Activated naive CD4-positive, alpha-beta T cell (primary cell): ENCODE measurements around the gene CHN2.

Source experiments
- DNase-seq, 4 experiments: peaks; one replicate each; lab custom pipeline; 2025; lab: John Stamatoyannopoulos, UW

The CHN2 gene

GRCh38 chr7:29194594-29195427, at the start of gene CHN2:
Gene CHN2, plus strand, starts transcription at chr7:29194775.
- peak in 1 of 4 experiments; percentile 10 for DNase-seq

- no peak for DNase-seq
These were observed 49.0 kb upstream of the CHN2 start for GRCh38 chr7:29145553-29146056.

- DNase-seq, result no peak
These were observed 48.4 kb upstream of the CHN2 start, which contains the start of gene CPVL for GRCh38 chr7:29146057-29146706. Gene CPVL, minus strand, starts transcription at chr7:29146537. Its CDS starts 25,476 bp downstream, at chr7:29121061.

- no peak for DNase-seq
These were observed 47.5 kb upstream of the CHN2 start for GRCh38 chr7:29146888-29147609.

- no peak for DNase-seq
These were observed 46.8 kb upstream of the CHN2 start for GRCh38 chr7:29147821-29148220.

- no peak for DNase-seq
These were observed 45.5 kb upstream of the CHN2 start for GRCh38 chr7:29149036-29149435.

GRCh38 chr7:29150856-29151255, 43.7 kb upstream of the CHN2 start:
- DNase-seq, result no peak

- DNase-seq, result no peak
These were observed 40.5 kb upstream of the CHN2 start for GRCh38 chr7:29154076-29154475.

GRCh38 chr7:29156907-29157452, 37.6 kb upstream of the CHN2 start:
- no peak for DNase-seq

- DNase-seq, result no peak
These were observed 35.7 kb upstream of the CHN2 start for GRCh38 chr7:29158795-29159423.

GRCh38 chr7:29160080-29160479, 34.5 kb upstream of the CHN2 start:
- no peak for DNase-seq

- DNase-seq, result no peak
These were observed 33.3 kb upstream of the CHN2 start for GRCh38 chr7:29161231-29161630.

- no peak for DNase-seq
These were observed 32.0 kb upstream of the CHN2 start for GRCh38 chr7:29162577-29162976.

GRCh38 chr7:29163854-29164253, 30.7 kb upstream of the CHN2 start:
- DNase-seq, result no peak

GRCh38 chr7:29167721-29168120, 26.9 kb upstream of the CHN2 start:
- no peak for DNase-seq

- DNase-seq, result no peak
These were observed 23.8 kb upstream of the CHN2 start for GRCh38 chr7:29170781-29171180.

- DNase-seq, result no peak
These were observed 21.1 kb upstream of the CHN2 start for GRCh38 chr7:29173458-29173857.

- DNase-seq, result no peak
These were observed 16.5 kb upstream of the CHN2 start for GRCh38 chr7:29177963-29178600.

- DNase-seq, result no peak
These were observed 15.5 kb upstream of the CHN2 start for GRCh38 chr7:29179115-29179514.

- DNase-seq, result no peak
These were observed 10.0 kb upstream of the CHN2 start for GRCh38 chr7:29184599-29184998.

GRCh38 chr7:29185613-29186012, 9.0 kb upstream of the CHN2 start:
- DNase-seq, result no peak
